Activated CD8-positive, alpha-beta memory T cell treated with anti-CD3 and anti-CD28 coated beads for 24 hours (primary cell): Measurements from ENCODE around the gene ATP8B1.
"Not testable (repeated sequence)": the region's sequence is repeated elsewhere in the genome, so short reads cannot be mapped to it uniquely, and the experiment has no call there.

ENCODE experiments used
- DNase-seq: peaks from one replicate; pipeline ENCODE4 v3.0.0-alpha.2; 2020

The ATP8B1 gene

GRCh38 chr18:57651914-57652313 lies 151.2 kb downstream of the ATP8B1 start:
- DNase-seq: no peak

GRCh38 chr18:57649556-57650500 lies 153.3 kb downstream of the ATP8B1 start:
- no peak for DNase-seq

- DNase-seq: no peak
Observed at GRCh38 chr18:57648414-57648813, 154.7 kb downstream of the ATP8B1 start.

- no peak for DNase-seq
Observed at GRCh38 chr18:57644540-57644939, 158.6 kb downstream of the ATP8B1 start.

GRCh38 chr18:57643726-57644125 lies 159.4 kb downstream of the ATP8B1 start:
- not testable (repeated sequence) for DNase-seq

GRCh38 chr18:57642462-57642861 lies 160.7 kb downstream of the ATP8B1 start:
- not testable (repeated sequence) for DNase-seq

GRCh38 chr18:57640749-57641148 lies 162.4 kb downstream of the ATP8B1 start:
- DNase-seq: no peak

- DNase-seq: no peak
Observed at GRCh38 chr18:57640236-57640635, 162.9 kb downstream of the ATP8B1 start.

- DNase-seq: no peak
Observed at GRCh38 chr18:57635003-57635822, 167.9 kb downstream of the ATP8B1 start.

GRCh38 chr18:57631697-57632096 lies 171.4 kb downstream of the ATP8B1 start:
- no peak for DNase-seq

GRCh38 chr18:57630754-57631595 lies 172.1 kb downstream of the ATP8B1 start:
- DNase-seq: no peak

- peak; percentile 98 for DNase-seq
Observed at GRCh38 chr18:57630002-57630753, 172.9 kb downstream of the ATP8B1 start.

- DNase-seq: no peak
Observed at GRCh38 chr18:57629422-57629821, 173.7 kb downstream of the ATP8B1 start.

- no peak for DNase-seq
Observed at GRCh38 chr18:57627488-57627887, 175.6 kb downstream of the ATP8B1 start.

- no peak for DNase-seq
Observed at GRCh38 chr18:57624988-57625387, 178.1 kb downstream of the ATP8B1 start.

- DNase-seq: no peak
Observed at GRCh38 chr18:57621246-57621604, 181.9 kb downstream of the ATP8B1 start.

GRCh38 chr18:57619876-57620275 lies 183.2 kb downstream of the ATP8B1 start:
- no peak for DNase-seq

- DNase-seq: no peak
Observed at GRCh38 chr18:57618910-57619309, 184.2 kb downstream of the ATP8B1 start.

GRCh38 chr18:57603871-57604270 lies 199.2 kb downstream of the ATP8B1 start:
- DNase-seq: no peak
